Subcutaneous abdominal adipose tissue (tissue), 5 donors: ENCODE data around the gene LRMDA.

Source experiments
- H3K27ac ChIP-seq: one replicate; pipeline ENCODE4 v1.7.0; 2013; ENCODE audit warnings: low read depth, mild to moderate bottlenecking, inconsistent platforms, low read length, moderate library complexity
- H3K27me3 ChIP-seq, 5 donors: one replicate each; pipeline ENCODE4 v1.7.0; 2013; ENCODE audit warnings: low read length in 5 of 5, inconsistent platforms in 1 of 5; ENCODE audit not compliant: control insufficient read depth in 5 of 5, insufficient read depth in 4 of 5
- H3K36me3 ChIP-seq, 5 donors: one replicate each; pipeline ENCODE4 v1.7.0; 2013; ENCODE audit warnings: low read length in 5 of 5; ENCODE audit not compliant: control insufficient read depth in 5 of 5, insufficient read depth in 5 of 5
- H3K4me1 ChIP-seq, 5 donors: one replicate each; pipeline ENCODE4 v1.7.0; 2013; ENCODE audit warnings: low read length in 5 of 5, mild to moderate bottlenecking in 3 of 5, moderate library complexity in 1 of 5; ENCODE audit not compliant: control insufficient read depth in 5 of 5, insufficient read depth in 5 of 5
- H3K4me3 ChIP-seq, 5 donors: one replicate each; pipeline ENCODE4 v1.7.0; 2013; ENCODE audit warnings: low read length in 5 of 5, low read depth in 1 of 5
- H3K9ac ChIP-seq, 5 donors: one replicate each; pipeline ENCODE4 v1.7.0; 2013; ENCODE audit warnings: low read length in 5 of 5, mild to moderate bottlenecking in 4 of 5, moderate library complexity in 3 of 5
- H3K9me3 ChIP-seq, 5 donors: one replicate each; pipeline ENCODE4 v1.7.0; 2013; ENCODE audit warnings: low read length in 5 of 5; ENCODE audit not compliant: control insufficient read depth in 5 of 5
- donor health status: healthy.
- donor health status: healthy.
- donor health status: healthy.
- donor health status: healthy.
- donor health status: healthy.

Gene LRMDA

GRCh38 chr10:76432016-76433012 lies 1000.9 kb downstream of the LRMDA start:
- Histone ChIP-seq H3K9ac (peak overlapping the region in 1 of 5 donors; percentile 26), H3K27me3 (no peaks in the 10 kb centered on the region), H3K9me3 (no peaks in the 10 kb centered on the region), H3K27ac (peak overlapping the region; percentile 64), H3K4me1 (peaks cover 0 to 40% (median 18%) of the 10 kb centered on the region in 5 donors), H3K36me3 (no peaks in the 10 kb centered on the region), H3K4me3 (peak overlapping the region in 2 of 5 donors; percentile 9 to 38)

- H3K9ac ChIP-seq = no peak overlapping the region
- no peaks in the 10 kb centered on the region for H3K36me3 ChIP-seq
- no peak overlapping the region for H3K4me3 ChIP-seq
- H3K9me3 ChIP-seq = no peaks in the 10 kb centered on the region
- peaks cover 0 to 39% (median 18%) of the 10 kb centered on the region in 5 donors for H3K4me1 ChIP-seq
- peak overlapping the region; percentile 64 for H3K27ac ChIP-seq
- H3K27me3 ChIP-seq = no peaks in the 10 kb centered on the region
These were observed 1002.0 kb downstream of the LRMDA start for GRCh38 chr10:76433161-76434005.

- Histone ChIP-seq H3K4me1 (peaks cover 0 to 26% (median 12%) of the 10 kb centered on the region in 5 donors), H3K36me3 (no peaks in the 10 kb centered on the region), H3K27ac (no peak overlapping the region), H3K9me3 (no peaks in the 10 kb centered on the region), H3K27me3 (no peaks in the 10 kb centered on the region), H3K4me3 (no peak overlapping the region), H3K9ac (no peak overlapping the region)
These were observed 1003.7 kb downstream of the LRMDA start for GRCh38 chr10:76435157-76435556.

GRCh38 chr10:76436401-76436811 lies 1005.0 kb downstream of the LRMDA start:
- Histone ChIP-seq H3K27me3 (no peaks in the 10 kb centered on the region), H3K4me1 (peaks cover 0 to 17% (median 6%) of the 10 kb centered on the region in 5 donors), H3K9me3 (no peaks in the 10 kb centered on the region), H3K36me3 (no peaks in the 10 kb centered on the region), H3K4me3 (no peak overlapping the region), H3K27ac (no peak overlapping the region), H3K9ac (no peak overlapping the region)

- H3K27me3 ChIP-seq = no peaks in the 10 kb centered on the region
- H3K9me3 ChIP-seq = no peaks in the 10 kb centered on the region
- peaks cover 0 to 12% (median 5%) of the 10 kb centered on the region in 5 donors for H3K4me1 ChIP-seq
- H3K9ac ChIP-seq = no peak overlapping the region
- H3K36me3 ChIP-seq = no peaks in the 10 kb centered on the region
- no peak overlapping the region for H3K4me3 ChIP-seq
- H3K27ac ChIP-seq = no peak overlapping the region
These were observed 1005.6 kb downstream of the LRMDA start for GRCh38 chr10:76436981-76437380.

GRCh38 chr10:76440426-76440825 lies 1009.0 kb downstream of the LRMDA start:
- Histone ChIP-seq H3K9ac (no peak overlapping the region), H3K27me3 (no peaks in the 10 kb centered on the region), H3K4me3 (no peak overlapping the region), H3K4me1 (peaks cover 0 to 14% (median 3%) of the 10 kb centered on the region in 5 donors), H3K9me3 (no peaks in the 10 kb centered on the region), H3K36me3 (no peaks in the 10 kb centered on the region), H3K27ac (no peak overlapping the region)

- Histone ChIP-seq H3K4me1 (peaks cover 0 to 16% (median 4%) of the 10 kb centered on the region in 5 donors), H3K9me3 (no peaks in the 10 kb centered on the region), H3K4me3 (no peak overlapping the region), H3K36me3 (no peaks in the 10 kb centered on the region), H3K9ac (no peak overlapping the region), H3K27ac (no peak overlapping the region), H3K27me3 (no peaks in the 10 kb centered on the region)
These were observed 1010.7 kb downstream of the LRMDA start for GRCh38 chr10:76442113-76442512.

- no peak overlapping the region for H3K9ac ChIP-seq
- H3K27ac ChIP-seq = no peak overlapping the region
- no peaks in the 10 kb centered on the region for H3K36me3 ChIP-seq
- H3K9me3 ChIP-seq = no peaks in the 10 kb centered on the region
- peaks cover 0 to 16% (median 4%) of the 10 kb centered on the region in 5 donors for H3K4me1 ChIP-seq
- no peaks in the 10 kb centered on the region for H3K27me3 ChIP-seq
- no peak overlapping the region for H3K4me3 ChIP-seq
These were observed 1012.8 kb downstream of the LRMDA start for GRCh38 chr10:76444034-76444800.

GRCh38 chr10:76447578-76447977 lies 1016.2 kb downstream of the LRMDA start:
- peaks cover 0 to 20% (median 4%) of the 10 kb centered on the region in 5 donors for H3K4me1 ChIP-seq
- no peak overlapping the region for H3K4me3 ChIP-seq
- H3K9ac ChIP-seq = no peak overlapping the region
- no peaks in the 10 kb centered on the region for H3K36me3 ChIP-seq
- H3K27ac ChIP-seq = no peak overlapping the region
- H3K27me3 ChIP-seq = no peaks in the 10 kb centered on the region
- no peaks in the 10 kb centered on the region for H3K9me3 ChIP-seq
